Activated T-cell treated with anti-CD3 and anti-CD28 coated beads for 24 hours (primary cell): ENCODE results near the gene CITED2.
"Not testable (repeated sequence)": the region's sequence is repeated elsewhere in the genome, so short reads cannot be mapped to it uniquely, and the experiment has no call there.

Experiments
- DNase-seq: peaks from one replicate; pipeline ENCODE4 v3.0.0-alpha.2; 2020; ENCODE audit warnings: low read depth

CITED2 gene

GRCh38 chr6:139374357-139375225, at the start of gene CITED2:
TSS of gene CITED2 (minus strand) at chr6:139374648. CDS start at chr6:139373944, 704 bp downstream.
- peak; percentile 85 for DNase-seq

- DNase-seq, result no peak
These were observed 48.7 kb upstream of the CITED2 start for GRCh38 chr6:139423037-139423703.

- DNase-seq, result no peak
These were observed 47.9 kb upstream of the CITED2 start for GRCh38 chr6:139422105-139423036.

- DNase-seq, result no peak
These were observed 44.2 kb upstream of the CITED2 start for GRCh38 chr6:139418481-139419132.

- no peak for DNase-seq
These were observed 41.7 kb upstream of the CITED2 start for GRCh38 chr6:139416146-139416545.

- DNase-seq, result no peak
These were observed 40.9 kb upstream of the CITED2 start for GRCh38 chr6:139415365-139415764.

- DNase-seq, result not testable (repeated sequence)
These were observed 37.7 kb upstream of the CITED2 start for GRCh38 chr6:139412103-139412502.

- no peak for DNase-seq
These were observed 34.6 kb upstream of the CITED2 start for GRCh38 chr6:139409026-139409425.

- no peak for DNase-seq
These were observed 33.3 kb upstream of the CITED2 start for GRCh38 chr6:139407718-139408222.

- no peak for DNase-seq
These were observed 32.3 kb upstream of the CITED2 start for GRCh38 chr6:139406577-139407343.

- DNase-seq, result no peak
These were observed 28.5 kb upstream of the CITED2 start for GRCh38 chr6:139402876-139403386.

GRCh38 chr6:139398658-139399057, 24.2 kb upstream of the CITED2 start:
- no peak for DNase-seq

GRCh38 chr6:139395891-139396301, 21.4 kb upstream of the CITED2 start:
- no peak for DNase-seq

- no peak for DNase-seq
These were observed 20.9 kb upstream of the CITED2 start for GRCh38 chr6:139395371-139395770.

- no peak for DNase-seq
These were observed 19.7 kb upstream of the CITED2 start for GRCh38 chr6:139394027-139394649.

- no peak for DNase-seq
These were observed 18.3 kb upstream of the CITED2 start for GRCh38 chr6:139392794-139393193.

GRCh38 chr6:139391709-139392108, 17.3 kb upstream of the CITED2 start:
- no peak for DNase-seq

GRCh38 chr6:139390447-139390846, 16.0 kb upstream of the CITED2 start:
- no peak for DNase-seq

- DNase-seq, result no peak
These were observed 13.9 kb upstream of the CITED2 start for GRCh38 chr6:139388384-139388783.

- DNase-seq, result no peak
These were observed 12.0 kb upstream of the CITED2 start for GRCh38 chr6:139386404-139386803.
